Neuronal stem cell (in vitro differentiated cells): Measurements from ENCODE around the gene EFHD1.

Experiments used
- DNase-seq: peaks from one replicate; pipeline ENCODE4 v3.0.0-alpha.2; 2013; ENCODE audit warnings: low spot score
- H2AFZ ChIP-seq: one replicate; pipeline ENCODE4 v1.6.1; 2013; ENCODE audit warnings: mild to moderate bottlenecking, low read length, inconsistent platforms
- H2AK5ac ChIP-seq: 2 replicates; pipeline ENCODE4 v1.6.1; 2013; ENCODE audit warnings: low read depth, mild to moderate bottlenecking, inconsistent platforms, low read length, moderate library complexity, mixed read lengths
- H2BK120ac ChIP-seq: 2 replicates; pipeline ENCODE4 v1.6.1; 2013; ENCODE audit warnings: low read depth, mild to moderate bottlenecking, inconsistent platforms, low read length, moderate library complexity, mixed read lengths
- H2BK12ac ChIP-seq: one replicate; pipeline ENCODE4 v1.6.1; 2013; ENCODE audit warnings: low read length, inconsistent platforms
- H2BK15ac ChIP-seq: 2 replicates; pipeline ENCODE4 v1.6.1; 2013; ENCODE audit warnings: mild to moderate bottlenecking, low read length, inconsistent platforms, mixed read lengths
- H2BK5ac ChIP-seq: one replicate; pipeline ENCODE4 v1.6.1; 2013; ENCODE audit warnings: inconsistent platforms, mild to moderate bottlenecking, low read length, moderate library complexity
- H3K14ac ChIP-seq: one replicate; pipeline ENCODE4 v1.6.1; 2013; ENCODE audit warnings: low read length, inconsistent platforms
- H3K18ac ChIP-seq: 2 replicates; pipeline ENCODE4 v1.6.1; 2013; ENCODE audit warnings: low read length, inconsistent platforms
- H3K23ac ChIP-seq: 2 replicates; pipeline ENCODE4 v1.6.1; 2013; ENCODE audit warnings: low read depth, mild to moderate bottlenecking, mixed read lengths, low read length, inconsistent platforms; ENCODE audit not compliant: poor library complexity
- H3K27ac ChIP-seq: replicated peaks from 3 replicates; pipeline ENCODE4 v1.5.1; 2013; ENCODE audit warnings: low read length, inconsistent platforms
- H3K27me3 ChIP-seq, 3 experiments: 2 replicates each; pipeline ENCODE4 v1.6.1; 2013; ENCODE audit warnings: low read length in 3 of 3, mild to moderate bottlenecking in 2 of 3, inconsistent platforms in 1 of 3, low read depth in 1 of 3, mixed read lengths in 1 of 3, moderate library complexity in 1 of 3; ENCODE audit not compliant: control insufficient read depth in 3 of 3, insufficient read depth in 3 of 3
- H3K36me3 ChIP-seq, 2 donors: replicated peaks in 1 of 2; 2 replicates each; pipeline ENCODE4 v1.6.1; 2013; ENCODE audit warnings: low read length in 2 of 2; ENCODE audit not compliant: control insufficient read depth in 2 of 2, insufficient read depth in 2 of 2
- H3K4ac ChIP-seq: 2 replicates; pipeline ENCODE4 v1.6.1; 2013; ENCODE audit warnings: inconsistent platforms, mild to moderate bottlenecking, low read length, moderate library complexity
- H3K4me1 ChIP-seq, 2 donors: 1 replicate in 1 of 2; 2 replicates in 1 of 2; pipeline ENCODE4 v1.6.1; 2013; ENCODE audit warnings: low read length in 2 of 2, low read depth in 1 of 2; ENCODE audit not compliant: control insufficient read depth in 2 of 2, insufficient read depth in 1 of 2
- H3K4me2 ChIP-seq: one replicate; pipeline ENCODE4 v1.6.1; 2013; ENCODE audit warnings: mild to moderate bottlenecking, low read length, inconsistent platforms; ENCODE audit not compliant: insufficient read depth, poor library complexity, severe bottlenecking
- H3K4me3 ChIP-seq, 2 donors: 2 replicates each; pipeline ENCODE4 v1.5.1; 2013; ENCODE audit warnings: low read length in 2 of 2, mild to moderate bottlenecking in 2 of 2, inconsistent platforms in 1 of 2, moderate library complexity in 1 of 2
- H3K79me1 ChIP-seq: one replicate; pipeline ENCODE4 v1.6.1; 2013; ENCODE audit warnings: low read depth, mild to moderate bottlenecking, inconsistent platforms, low read length, moderate library complexity
- H3K9ac ChIP-seq: one replicate; pipeline ENCODE4 v1.6.1; 2013; ENCODE audit warnings: mild to moderate bottlenecking, low read depth, low read length, inconsistent platforms; ENCODE audit not compliant: poor library complexity
- H3K9me3 ChIP-seq, 2 donors: replicated peaks in 1 of 2; 2 replicates each; pipeline versions ENCODE3 to v1.6.1; 2013; ENCODE audit warnings: low read length in 2 of 2, mild to moderate bottlenecking in 2 of 2, inconsistent platforms in 1 of 2, low read depth in 1 of 2, mixed read lengths in 1 of 2, moderate library complexity in 1 of 2; ENCODE audit not compliant: control insufficient read depth in 2 of 2, insufficient read depth in 1 of 2
- H4K8ac ChIP-seq: one replicate; pipeline ENCODE4 v1.6.1; 2013; ENCODE audit warnings: low read depth, mild to moderate bottlenecking, inconsistent platforms, low read length, moderate library complexity
- H4K91ac ChIP-seq: one replicate; pipeline ENCODE4 v1.6.1; 2013; ENCODE audit warnings: low read length, low read depth, mild to moderate bottlenecking, inconsistent platforms; ENCODE audit not compliant: poor library complexity
- WGBS, 2 donors: extraction: QIAGEN DNeasy Blood & Tissue Kit; methylation state at CpG; one replicate each; pipeline ENCODE4 v1.1.7; 2013; ENCODE audit warnings: missing lambda C conversion rate in 2 of 2, mixed read lengths in 1 of 2; ENCODE audit not compliant: insufficient read length in 2 of 2, insufficient replicate concordance in 1 of 2; ENCODE audit errors: extremely low coverage in 2 of 2; 5-methylcytosine and 5-hydroxymethylcytosine counted together

EFHD1 gene

DNA sequence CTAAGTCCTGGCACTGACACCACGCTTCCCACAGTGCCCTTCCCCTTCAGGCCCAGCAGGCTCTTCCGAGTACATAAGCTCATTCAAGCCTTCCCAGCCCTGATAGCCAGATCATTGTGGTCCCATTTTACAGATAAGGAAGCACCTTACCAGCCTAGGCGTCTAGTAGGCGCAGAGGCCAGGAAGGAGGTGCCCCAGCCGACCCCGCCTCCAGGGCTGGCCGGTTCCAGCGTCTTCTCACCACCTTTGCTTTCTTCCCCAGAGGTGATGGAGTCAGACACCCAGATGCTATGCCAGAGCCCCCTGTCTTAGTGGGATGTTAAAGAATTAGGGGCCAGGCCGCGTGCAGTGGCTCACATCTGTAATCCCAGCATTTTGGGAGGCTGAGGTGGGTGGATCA is 28.9 kb upstream of the EFHD1 start:
- H3K27me3 ChIP-seq = peaks cover 0 to 8% (median 0%) of the 10 kb centered on the region in 3 experiments
- H3K14ac ChIP-seq = no peak overlapping the region
- H2AFZ ChIP-seq = no peak overlapping the region
- no peak overlapping the region for H3K9ac ChIP-seq
- no peaks in the 10 kb centered on the region for H3K79me1 ChIP-seq
- no peak overlapping the region for H3K27ac ChIP-seq
- no peaks in the 10 kb centered on the region for H3K9me3 ChIP-seq
- H3K18ac ChIP-seq = no peak overlapping the region
- no peak overlapping the region for H4K91ac ChIP-seq
- no CpG with 5 or more reads among the region's 10 CpGs for WGBS, 2 donors
- H3K36me3 ChIP-seq = no peaks in the 10 kb centered on the region
- no peak overlapping the region for H2BK5ac ChIP-seq
- no peaks in the 10 kb centered on the region for H3K4me1 ChIP-seq
- H3K4ac ChIP-seq = no peak overlapping the region
- no peak overlapping the region for H3K4me2 ChIP-seq
- no peak overlapping the region for H3K4me3 ChIP-seq
- no peak overlapping the region for H2BK12ac ChIP-seq
- DNase-seq = no peak
- no peak overlapping the region for H2AK5ac ChIP-seq
- H3K23ac ChIP-seq = peak overlapping the region; percentile 20
- no peak overlapping the region for H2BK120ac ChIP-seq
- H2BK15ac ChIP-seq = no peak overlapping the region
- no peak overlapping the region for H4K8ac ChIP-seq

DNA sequence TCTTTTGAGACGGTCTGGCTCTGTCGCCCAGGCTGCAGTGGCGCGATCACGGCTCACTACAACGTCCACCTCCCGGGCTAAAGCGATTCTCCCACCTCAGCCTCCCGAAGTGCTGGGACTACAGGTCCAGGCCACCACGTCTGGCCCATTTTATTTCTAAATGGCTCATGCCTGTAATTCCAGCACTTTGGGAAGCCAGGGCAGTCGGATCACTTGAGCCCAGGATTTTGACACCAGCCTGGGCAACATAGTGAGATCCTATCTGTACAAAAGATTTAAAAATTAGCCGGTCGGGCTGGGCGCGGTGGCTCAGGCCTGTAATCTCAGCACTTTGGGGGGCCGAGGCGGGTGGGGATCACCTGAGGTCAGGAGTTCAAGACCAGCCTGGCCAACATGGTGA is 26.4 kb upstream of the EFHD1 start:
- Histone ChIP-seq H2BK5ac (no peak overlapping the region), H2BK12ac (no peak overlapping the region), H3K4ac (no peak overlapping the region), H3K27ac (no peak overlapping the region), H3K4me1 (no peaks in the 10 kb centered on the region), H3K9me3 (no peaks in the 10 kb centered on the region), H3K14ac (no peak overlapping the region), H3K27me3 (peaks cover 0 to 6% (median 0%) of the 10 kb centered on the region in 3 experiments), H3K79me1 (no peaks in the 10 kb centered on the region), H3K36me3 (no peaks in the 10 kb centered on the region), H2BK15ac (no peak overlapping the region), H4K8ac (no peak overlapping the region), H2AK5ac (no peak overlapping the region), H2BK120ac (no peak overlapping the region), H3K4me3 (no peak overlapping the region), H3K18ac (no peak overlapping the region), H2AFZ (no peak overlapping the region), H3K4me2 (no peak overlapping the region), H3K23ac (no peak overlapping the region), H3K9ac (no peak overlapping the region), H4K91ac (no peak overlapping the region)
- WGBS, 2 donors = no CpG with 5 or more reads among the region's 17 CpGs
- no peak for DNase-seq

DNA sequence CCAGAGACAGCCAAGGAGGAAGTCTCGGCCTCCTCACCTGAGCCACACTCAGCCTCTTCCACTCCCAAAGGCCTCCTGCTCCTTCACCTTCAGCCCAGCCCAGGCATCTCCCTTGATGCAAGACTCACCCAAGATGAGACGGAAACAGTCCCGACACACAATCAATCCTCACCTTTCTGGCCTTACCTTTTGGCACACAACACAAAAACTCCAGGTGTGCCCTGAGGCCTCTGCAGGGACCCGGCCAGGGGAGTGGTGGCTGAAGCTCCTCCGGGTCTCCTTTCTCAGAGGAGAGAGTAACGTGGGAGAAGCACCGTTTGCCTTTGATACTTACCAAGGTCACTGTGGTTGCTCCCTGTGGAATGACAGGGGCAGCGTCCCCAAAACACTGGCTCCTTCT is 23.8 kb upstream of the EFHD1 start:
- H3K18ac ChIP-seq = peak overlapping the region; percentile 67
- H3K4ac ChIP-seq = no peak overlapping the region
- H3K23ac ChIP-seq = no peak overlapping the region
- no peaks in the 10 kb centered on the region for H3K4me1 ChIP-seq
- H3K36me3 ChIP-seq = no peaks in the 10 kb centered on the region
- WGBS, 2 donors = no CpG with 5 or more reads among the region's 8 CpGs
- H2BK12ac ChIP-seq = no peak overlapping the region
- H3K4me2 ChIP-seq = no peak overlapping the region
- H2BK5ac ChIP-seq = no peak overlapping the region
- no peak overlapping the region for H2AFZ ChIP-seq
- H3K14ac ChIP-seq = no peak overlapping the region
- H3K27me3 ChIP-seq = no peaks in the 10 kb centered on the region
- no peak overlapping the region for H2AK5ac ChIP-seq
- H2BK120ac ChIP-seq = no peak overlapping the region
- no peaks in the 10 kb centered on the region for H3K9me3 ChIP-seq
- H2BK15ac ChIP-seq = no peak overlapping the region
- H3K4me3 ChIP-seq = no peak overlapping the region
- DNase-seq = no peak
- no peak overlapping the region for H4K91ac ChIP-seq
- H4K8ac ChIP-seq = no peak overlapping the region
- no peaks in the 10 kb centered on the region for H3K79me1 ChIP-seq
- H3K9ac ChIP-seq = no peak overlapping the region
- no peak overlapping the region for H3K27ac ChIP-seq

DNA sequence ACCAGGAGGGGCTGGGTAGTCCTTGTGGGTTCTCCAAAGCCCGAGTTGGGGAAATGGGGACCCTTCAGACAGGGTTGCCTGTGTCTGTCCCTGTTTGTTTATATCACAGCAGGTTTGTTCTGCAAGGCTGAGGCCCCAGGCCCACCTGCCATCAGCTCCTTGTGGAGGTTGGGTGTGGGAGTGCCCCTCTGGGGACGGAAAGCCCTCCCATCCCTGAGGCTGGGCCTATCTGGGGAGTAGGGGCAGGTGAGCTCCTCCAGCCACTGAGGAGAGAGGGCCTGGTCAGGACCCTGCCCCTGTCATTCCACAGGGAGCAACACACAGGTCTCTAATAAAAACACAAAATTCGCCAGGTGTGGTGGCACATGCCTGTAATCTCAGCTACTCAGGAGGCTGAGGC is 23.3 kb upstream of the EFHD1 start:
- Histone ChIP-seq H3K4ac (no peak overlapping the region), H3K14ac (no peak overlapping the region), H4K91ac (no peak overlapping the region), H2BK120ac (no peak overlapping the region), H3K4me2 (no peak overlapping the region), H2AFZ (no peak overlapping the region), H3K18ac (peak overlapping the region; percentile 71), H3K27me3 (no peaks in the 10 kb centered on the region), H3K36me3 (no peaks in the 10 kb centered on the region), H3K9ac (no peak overlapping the region), H2BK5ac (no peak overlapping the region), H3K4me1 (no peaks in the 10 kb centered on the region), H2BK12ac (no peak overlapping the region), H2AK5ac (peak overlapping the region; percentile 75), H3K79me1 (no peaks in the 10 kb centered on the region), H3K4me3 (no peak overlapping the region), H3K27ac (no peak overlapping the region), H2BK15ac (no peak overlapping the region), H4K8ac (no peak overlapping the region), H3K9me3 (no peaks in the 10 kb centered on the region), H3K23ac (no peak overlapping the region)
- no peak for DNase-seq
- no CpG with 5 or more reads among the region's 3 CpGs for WGBS, 2 donors
